Mucosa of descending colon (tissue), 3 donors: ENCODE results near the gene STXBP1. TPM values are rescaled to one million over a fixed set of nuclear protein-coding genes. Genes with fewer than 3 reads are reported as not detected.

Experiments used
- ATAC-seq: fragments of 200-7000 bp; cut with Tn5 transposase; one replicate; pipeline ENCODE4 v1.9.1; 2020; ENCODE audit warnings: mild to moderate bottlenecking, moderate library complexity
- DNase-seq, 3 donors: peaks; one replicate each; pipeline ENCODE4 v3.0.0-alpha.2; 2020
- H3K36me3 ChIP-seq: fragments of 200-600 bp; one replicate; pipeline ENCODE4 v1.8.0; 2021; ENCODE audit warnings: low read depth, mild to moderate bottlenecking
- H3K4me1 ChIP-seq: fragments of 200-600 bp; one replicate; pipeline ENCODE4 v1.8.0; 2021; ENCODE audit warnings: low read depth, mild to moderate bottlenecking
- H3K4me3 ChIP-seq: fragments of 200-600 bp; one replicate; pipeline ENCODE4 v1.8.0; 2021; ENCODE audit warnings: mild to moderate bottlenecking
- H3K9me3 ChIP-seq: fragments of 200-600 bp; one replicate; pipeline ENCODE4 v1.8.0; 2021; ENCODE audit warnings: mild to moderate bottlenecking
- CTCF ChIP-seq: fragments of 200-600 bp; IDR thresholded peaks from one replicate; pipeline ENCODE4 v1.8.0; 2022; ENCODE audit warnings: antibody characterized with exemption, mild to moderate bottlenecking
- intact Hi-C, 2 donors: fragments of 100-400 bp; cut with DNase I in 1 of 2; cut with micrococcal nuclease in 1 of 2; formaldehyde crosslinking; loops; one replicate each; pipeline versions ENCODE4 v1.11.0 to v1.11.1; 2022; cut with DNase I, micrococcal nuclease
- total RNA-seq, 3 donors: library from RNA; stranded (reverse); fragmentation: NEBNext Ultra II Directional in 2 of 3; extraction: Animal tissue kit (Norgen Biotek cat#: 25700) in 2 of 3; gene quantifications; one replicate each; pipeline versions ENCODE4 v1.2.1 to v1.2.4, GENCODE V29; 2021 to 2023
- donor health status: DM: no; HTN: no; CAD: no; lungs with moderate emphysema.
- donor health status: DM: no; HTN: no; CAD: no.
- donor health status: DM: no; HTN: yes; CAD: no.

The STXBP1 gene
- total RNA-seq, 3 donors from 2014 or later: 11.8 to 37.1 (median 17.1) TPM

- TF ChIP-seq CTCF: no peak
- H3K36me3 ChIP-seq: no peaks in the 10 kb centered on the region
- intact Hi-C loops: loop anchor here in 1 of 2 donors (10.0 kb wide), 1 partner anchor 142 kb away; the partner anchor contains the start of gene AK1
- H3K4me1 ChIP-seq: peaks cover 7% of the 10 kb centered on the region
- no peak for ATAC-seq
- DNase-seq: no peak
- no peak overlapping the region for H3K4me3 ChIP-seq
- no peaks in the 10 kb centered on the region for H3K9me3 ChIP-seq
Measured at GRCh38 chr9:127732444-127732843, 120.4 kb downstream of the STXBP1 start.

- Histone ChIP-seq H3K4me1 (peaks cover 7% of the 10 kb centered on the region), H3K4me3 (no peak overlapping the region), H3K9me3 (no peaks in the 10 kb centered on the region), H3K36me3 (no peaks in the 10 kb centered on the region)
- intact Hi-C loops: loop anchor here in 1 of 2 donors (10.0 kb wide), 1 partner anchor 141 kb away; the partner anchor contains the start of gene AK1
- TF ChIP-seq CTCF: no peak
- DNase-seq (no peak), ATAC-seq (no peak)
Measured at GRCh38 chr9:127733614-127734013, 121.5 kb downstream of the STXBP1 start.

- intact Hi-C loops: loop anchor here in 1 of 2 donors (10.0 kb wide), 1 partner anchor 141 kb away; the partner anchor contains the start of gene AK1
- no peaks in the 10 kb centered on the region for H3K36me3 ChIP-seq
- ATAC-seq (no peak), DNase-seq (peak in 1 of 3 donors; percentile 59)
- H3K4me3 ChIP-seq: no peak overlapping the region
- H3K9me3 ChIP-seq: no peaks in the 10 kb centered on the region
- H3K4me1 ChIP-seq: peaks cover 7% of the 10 kb centered on the region
- TF ChIP-seq CTCF: no peak
Measured at GRCh38 chr9:127734247-127734746, 122.2 kb downstream of the STXBP1 start.

GRCh38 chr9:127734747-127735529, 122.9 kb downstream of the STXBP1 start, which contains the start of gene TOR2A:
Gene TOR2A (minus strand): TSS chr9:127735294. CDS start chr9:127735270, 24 bp downstream.
- TF ChIP-seq CTCF: peak; percentile 96
- H3K4me1 ChIP-seq: peaks cover 11% of the 10 kb centered on the region
- DNase-seq (peak; percentile 97 to 98 (median 98)), ATAC-seq (peak; percentile 97)
- no peaks in the 10 kb centered on the region for H3K9me3 ChIP-seq
- intact Hi-C loops: loop anchor here in 1 of 2 donors (5.0 to 10.0 kb wide), 2 partner anchors 47 to 140 kb away; partner anchors contain the start of gene AK1
- H3K36me3 ChIP-seq: no peaks in the 10 kb centered on the region
- peak within 1 kb of the TSS; percentile 60 for H3K4me3 ChIP-seq

GRCh38 chr9:127735530-127736185, 123.6 kb downstream of the STXBP1 start:
- intact Hi-C loops: loop anchor here in 1 of 2 donors (5.0 to 10.0 kb wide), 2 partner anchors 47 to 139 kb away; partner anchors contain the start of gene AK1
- peaks cover 18% of the 10 kb centered on the region for H3K4me1 ChIP-seq
- no peak overlapping the region for H3K4me3 ChIP-seq
- no peaks in the 10 kb centered on the region for H3K9me3 ChIP-seq
- ATAC-seq (no peak), DNase-seq (no peak)
- H3K36me3 ChIP-seq: no peaks in the 10 kb centered on the region
- TF ChIP-seq CTCF: no peak
